Transverse colon (tissue), 4 donors: ENCODE data around the gene PCSK6. TPM values are rescaled to one million over a fixed set of nuclear protein-coding genes. Genes with fewer than 3 reads are reported as not detected.
A peak's percentile ranks its signal among the peaks of the same experiment; 100 is the strongest.

Source experiments
- DNase-seq: peaks from one replicate; pipeline ENCODE4 v3.0.0-alpha.2; 2019
- H3K27ac ChIP-seq, 4 donors: fragments of 200-600 bp; sonication (generic); 2 replicates each; pipeline ENCODE4 v1.5.1; 2016 to 2018; ENCODE audit warnings: inconsistent platforms in 4 of 4
- H3K27me3 ChIP-seq: fragments of 200-600 bp; sonication (generic); 2 replicates; pipeline ENCODE4 v1.5.1; 2017; ENCODE audit warnings: inconsistent platforms
- H3K36me3 ChIP-seq, 4 donors: fragments of 200-600 bp; sonication (generic); 2 replicates each; pipeline ENCODE4 v1.5.1; 2017 to 2019; ENCODE audit warnings: inconsistent platforms in 4 of 4
- H3K4me1 ChIP-seq, 4 donors: fragments of 200-600 bp; sonication (generic); 2 replicates each; pipeline ENCODE4 v1.5.1; 2017 to 2020; ENCODE audit warnings: inconsistent platforms in 4 of 4
- H3K4me3 ChIP-seq, 4 donors: fragments of 200-600 bp; sonication (generic); 1 replicate in 1 of 4; 2 replicates in 3 of 4; pipeline versions ENCODE4 v1.5.1 to v1.6.1; 2017 to 2019; ENCODE audit warnings: inconsistent platforms in 4 of 4
- H3K9me3 ChIP-seq, 2 donors: fragments of 200-600 bp; sonication (generic); 2 replicates each; pipeline ENCODE4 v1.5.1; 2017 to 2019; ENCODE audit warnings: inconsistent platforms in 2 of 2
- EP300 ChIP-seq: sonication (generic); formaldehyde crosslinking; IDR thresholded peaks from one replicate; pipeline ENCODE4 v1.6.1; 2017; ENCODE audit warnings: antibody characterized with exemption, low read depth
- POLR2A ChIP-seq: fragments of 450-650 bp; IDR thresholded peaks from one replicate; pipeline ENCODE4 v1.6.1; 2016; ENCODE audit warnings: antibody characterized with exemption, mild to moderate bottlenecking, moderate library complexity
- POLR2AphosphoS5 ChIP-seq, 3 donors: sonication (generic); formaldehyde crosslinking; IDR thresholded peaks; one replicate each; pipeline ENCODE4 v1.6.1; 2016; ENCODE audit warnings: antibody characterized with exemption in 3 of 3
- WGBS, 2 donors: methylation state at CpG; one replicate each; pipeline ENCODE4 v1.1.5; 2018; ENCODE audit warnings: low coverage in 1 of 2; 5-methylcytosine and 5-hydroxymethylcytosine counted together
- in situ Hi-C, 4 donors: fragments of 200-750 bp; cut with MboI; loops; one replicate each; pipeline versions ENCODE4 v1.15.0 to v1.15.1; 2017; ENCODE audit warnings: low sequenced_read_pairs in 3 of 4, low pct_ligation_motif_present in 1 of 4, low pct_unique_long_range_greater_than_20kb in 1 of 4
- intact Hi-C: fragments of 100-400 bp; cut with DNase I; formaldehyde crosslinking; loops from one replicate; pipeline ENCODE4 v1.15.1; 2023; ENCODE audit warnings: low total_unique reads
- total RNA-seq, 4 donors: library from RNA; depleted of rRNA; stranded (reverse); fragments of >200 nt; gene quantifications; one replicate each; pipeline ENCODE4 v1.1.0, GENCODE V29; 2016
- TF ChIP-seq, protein P1 (sequence below), 5 experiments: fragments of 200-600 bp in 3 of 5; fragments of 450-650 bp in 2 of 5; sonication (generic) in 3 of 5; IDR thresholded peaks; 1 replicate in 2 of 5; 2 replicates in 3 of 5; pipeline ENCODE4 v1.5.1; 2016 to 2017; ENCODE audit warnings: antibody characterized with exemption in 5 of 5, inconsistent platforms in 3 of 5, mild to moderate bottlenecking in 2 of 5, moderate library complexity in 1 of 5

PCSK6 gene
- total RNA-seq, 4 donors from 2014 or later = 20.3 to 119 (median 49.7) TPM

DNA sequence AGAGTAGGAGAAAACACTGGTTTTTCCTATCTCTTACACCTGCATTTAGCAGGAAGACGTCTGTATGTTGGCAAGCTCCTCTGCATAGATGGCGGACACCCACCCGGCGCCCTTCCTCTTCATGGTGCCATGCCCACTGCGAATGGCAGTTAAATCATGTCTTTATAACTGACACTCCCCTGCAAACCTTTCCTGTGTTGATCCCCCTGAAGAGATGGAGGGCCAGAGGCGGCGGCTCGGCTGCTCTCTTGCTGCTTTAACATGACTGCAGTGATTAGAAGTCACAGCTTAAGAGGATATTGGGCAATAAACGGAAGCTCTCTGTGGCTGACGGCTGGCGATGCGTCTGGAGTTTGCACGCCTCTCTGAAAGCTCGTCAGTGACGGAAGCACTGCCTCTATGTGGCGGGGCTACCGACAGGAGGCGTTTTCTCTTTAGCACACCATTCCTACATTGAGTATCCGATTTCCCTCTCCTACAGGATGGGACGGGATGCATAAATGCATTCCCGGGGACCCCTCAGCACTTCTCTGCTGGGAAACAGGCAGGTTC is 168.9 kb downstream of the PCSK6 start:
- no peak for TF ChIP-seq EP300
- TF ChIP-seq POLR2AphosphoS5 (IDR thresholded peaks at IDR 0.05) = no peak
- TF ChIP-seq POLR2A = no peak
- TF ChIP-seq, protein P1, sequence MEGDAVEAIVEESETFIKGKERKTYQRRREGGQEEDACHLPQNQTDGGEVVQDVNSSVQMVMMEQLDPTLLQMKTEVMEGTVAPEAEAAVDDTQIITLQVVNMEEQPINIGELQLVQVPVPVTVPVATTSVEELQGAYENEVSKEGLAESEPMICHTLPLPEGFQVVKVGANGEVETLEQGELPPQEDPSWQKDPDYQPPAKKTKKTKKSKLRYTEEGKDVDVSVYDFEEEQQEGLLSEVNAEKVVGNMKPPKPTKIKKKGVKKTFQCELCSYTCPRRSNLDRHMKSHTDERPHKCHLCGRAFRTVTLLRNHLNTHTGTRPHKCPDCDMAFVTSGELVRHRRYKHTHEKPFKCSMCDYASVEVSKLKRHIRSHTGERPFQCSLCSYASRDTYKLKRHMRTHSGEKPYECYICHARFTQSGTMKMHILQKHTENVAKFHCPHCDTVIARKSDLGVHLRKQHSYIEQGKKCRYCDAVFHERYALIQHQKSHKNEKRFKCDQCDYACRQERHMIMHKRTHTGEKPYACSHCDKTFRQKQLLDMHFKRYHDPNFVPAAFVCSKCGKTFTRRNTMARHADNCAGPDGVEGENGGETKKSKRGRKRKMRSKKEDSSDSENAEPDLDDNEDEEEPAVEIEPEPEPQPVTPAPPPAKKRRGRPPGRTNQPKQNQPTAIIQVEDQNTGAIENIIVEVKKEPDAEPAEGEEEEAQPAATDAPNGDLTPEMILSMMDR (IDR thresholded peaks at IDR 0.05) = peak in 3 of 5 experiments; percentile 7 to 19 (median 11)
- 31 to 51% methylated on average over 9 to 21 of the region's 21 CpGs for WGBS, 2 donors
- no peaks in the 10 kb centered on the region for H3K27me3 ChIP-seq
- peaks cover 0 to 3% (median 0%) of the 10 kb centered on the region in 4 donors for H3K4me1 ChIP-seq
- intact Hi-C loops (no loop called here), in situ Hi-C loops (loop anchor here in 1 of 4 donors (25.0 kb wide), 1 partner anchor 167 kb away; the partner anchor contains the start of gene PCSK6)
- H3K27ac ChIP-seq = peak overlapping the region in 1 of 4 donors; percentile 15
- no peak overlapping the region for H3K4me3 ChIP-seq
- H3K36me3 ChIP-seq = no peaks in the 10 kb centered on the region
- peak; percentile 52 for DNase-seq
- no peaks in the 10 kb centered on the region for H3K9me3 ChIP-seq

DNA sequence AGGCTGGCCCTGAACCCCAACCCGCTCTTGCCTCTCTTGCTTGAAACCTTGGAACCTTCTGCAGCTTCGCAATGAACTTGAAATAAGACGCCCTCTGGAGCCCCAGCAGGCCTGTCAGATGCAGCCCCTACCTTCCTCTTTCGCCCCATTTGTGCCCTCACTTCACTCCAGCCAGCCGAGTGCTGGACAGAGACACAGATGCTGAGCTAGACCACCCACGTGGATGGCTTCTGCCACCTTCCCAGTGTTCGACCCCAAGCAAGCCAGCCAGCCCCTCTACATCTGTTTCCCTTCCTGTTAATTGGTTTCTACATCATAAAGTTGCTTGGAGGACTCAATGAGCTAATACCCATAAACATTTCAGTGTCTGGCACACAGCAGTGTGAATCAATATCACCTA is 170.7 kb downstream of the PCSK6 start:
- TF ChIP-seq POLR2A (no peak), POLR2AphosphoS5 (IDR thresholded peaks at IDR 0.05) (no peak)
- TF ChIP-seq, protein P1 (IDR thresholded peaks at IDR 0.05) = no peak
- Histone ChIP-seq H3K9me3 (no peaks in the 10 kb centered on the region), H3K27me3 (no peaks in the 10 kb centered on the region), H3K4me1 (no peaks in the 10 kb centered on the region), H3K27ac (no peak overlapping the region), H3K36me3 (no peaks in the 10 kb centered on the region), H3K4me3 (no peak overlapping the region)
- in situ Hi-C loops (loop anchor here in 1 of 4 donors (25.0 kb wide), 1 partner anchor 168 kb away; the partner anchor contains the start of gene PCSK6), intact Hi-C loops (no loop called here)
- 73% methylated on average over 7 of the region's 7 CpGs; no CpG with 5 or more reads in 1 of the 2 donors for WGBS, 2 donors
- no peak for DNase-seq

DNA sequence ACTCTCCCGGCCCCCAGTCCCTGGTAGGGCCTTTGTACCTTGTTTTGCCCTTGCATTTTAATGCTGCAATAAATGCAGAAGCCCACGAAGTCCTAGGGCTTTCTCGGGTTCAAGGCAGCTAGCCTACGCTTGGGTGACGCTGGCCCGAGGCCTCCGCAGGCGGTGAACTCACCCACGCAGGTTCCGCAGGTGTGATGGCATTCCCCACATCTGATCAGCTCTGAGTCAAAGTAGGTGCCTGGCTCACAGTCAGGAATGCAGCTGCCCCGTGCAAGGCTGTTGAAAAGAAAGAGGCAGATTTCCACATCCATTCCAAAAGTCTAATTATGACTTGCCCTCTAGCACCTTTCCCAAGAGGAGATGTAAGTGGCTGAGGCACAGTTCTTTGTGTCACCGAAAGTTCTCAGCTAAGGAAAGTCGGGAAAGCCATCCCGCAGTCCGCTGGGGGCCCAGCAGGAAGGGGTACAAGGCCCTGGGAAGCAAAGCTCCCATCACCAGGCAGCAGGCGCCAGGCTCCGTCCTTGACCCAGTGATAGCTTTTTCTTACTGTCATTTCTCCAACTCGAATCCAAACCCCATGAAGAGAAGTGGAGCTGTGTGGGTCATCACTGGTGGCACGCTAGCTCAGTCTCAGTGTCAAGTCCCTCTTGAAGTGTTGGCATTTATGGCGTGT is 171.2 kb downstream of the PCSK6 start:
- 83 to 86% methylated on average over 2 to 20 of the region's 20 CpGs for WGBS, 2 donors
- Histone ChIP-seq H3K36me3 (no peaks in the 10 kb centered on the region), H3K27ac (no peak overlapping the region), H3K9me3 (no peaks in the 10 kb centered on the region), H3K4me3 (no peak overlapping the region), H3K4me1 (no peaks in the 10 kb centered on the region), H3K27me3 (no peaks in the 10 kb centered on the region)
- no peak for TF ChIP-seq POLR2A
- no peak for TF ChIP-seq POLR2AphosphoS5 (IDR thresholded peaks at IDR 0.05)
- TF ChIP-seq EP300 = no peak
- TF ChIP-seq, protein P1 (IDR thresholded peaks at IDR 0.05) = no peak
- intact Hi-C loops = no loop called here
- no peak for DNase-seq
- in situ Hi-C loops = loop anchor here in 1 of 4 donors (25.0 kb wide), 1 partner anchor 169 kb away; the partner anchor contains the start of gene PCSK6

- 76 to 87% methylated on average over 5 to 6 of the region's 6 CpGs for WGBS, 2 donors
- Histone ChIP-seq H3K9me3 (no peaks in the 10 kb centered on the region), H3K27ac (no peak overlapping the region), H3K36me3 (no peaks in the 10 kb centered on the region), H3K4me1 (no peaks in the 10 kb centered on the region), H3K27me3 (no peaks in the 10 kb centered on the region), H3K4me3 (no peak overlapping the region)
- in situ Hi-C loops (loop anchor here in 1 of 4 donors (25.0 kb wide), 1 partner anchor 170 kb away; the partner anchor contains the start of gene PCSK6), intact Hi-C loops (no loop called here)
- TF ChIP-seq, protein P1 (IDR thresholded peaks at IDR 0.05) = no peak
- TF ChIP-seq POLR2A (no peak), EP300 (no peak), POLR2AphosphoS5 (IDR thresholded peaks at IDR 0.05) (no peak)
- DNase-seq = no peak
Measured at GRCh38 chr15:101317336-101317872, 172.1 kb downstream of the PCSK6 start.
